GM04503 (cell line): ENCODE data around the gene KCTD8.

ENCODE experiments used
- DNase-seq: peaks from one replicate; pipeline ENCODE4 v3.0.0-alpha.2; 2012; ENCODE audit warnings: low read depth

The KCTD8 gene

DNA sequence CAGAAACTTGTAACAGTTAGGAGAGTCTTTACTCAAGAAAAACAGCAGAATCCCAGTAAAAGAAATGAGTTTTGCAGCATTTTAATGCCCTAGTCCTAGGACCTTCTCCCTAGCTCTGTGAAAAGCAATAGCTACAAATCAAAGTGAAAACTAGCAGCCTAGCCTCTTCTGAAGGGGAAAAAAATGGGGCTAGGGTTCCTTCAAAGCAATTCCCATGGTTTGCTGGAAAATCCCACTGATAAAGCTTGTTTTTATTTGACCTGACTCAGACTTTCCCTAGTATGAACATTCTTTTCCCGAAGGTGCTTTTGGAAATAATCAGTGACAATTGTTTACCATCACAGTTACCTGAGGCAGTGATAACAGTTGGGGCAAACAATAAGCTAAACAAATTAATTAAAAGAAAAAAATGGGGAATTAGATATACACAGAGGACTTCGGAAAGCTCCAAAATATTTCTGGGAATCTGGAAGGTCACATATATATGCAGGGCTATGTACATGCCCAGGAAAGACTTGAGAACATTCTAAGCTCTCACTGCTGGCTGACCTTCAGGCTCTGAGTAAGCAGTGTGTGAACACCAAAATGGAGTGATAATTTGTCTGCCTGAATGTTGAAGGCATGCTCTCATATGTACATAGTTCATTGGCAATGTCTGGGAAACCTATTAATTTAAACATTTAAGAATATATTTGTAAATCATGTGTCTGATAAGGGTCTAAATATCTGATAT is 285.9 kb downstream of the KCTD8 start:
- no peak for DNase-seq

DNA sequence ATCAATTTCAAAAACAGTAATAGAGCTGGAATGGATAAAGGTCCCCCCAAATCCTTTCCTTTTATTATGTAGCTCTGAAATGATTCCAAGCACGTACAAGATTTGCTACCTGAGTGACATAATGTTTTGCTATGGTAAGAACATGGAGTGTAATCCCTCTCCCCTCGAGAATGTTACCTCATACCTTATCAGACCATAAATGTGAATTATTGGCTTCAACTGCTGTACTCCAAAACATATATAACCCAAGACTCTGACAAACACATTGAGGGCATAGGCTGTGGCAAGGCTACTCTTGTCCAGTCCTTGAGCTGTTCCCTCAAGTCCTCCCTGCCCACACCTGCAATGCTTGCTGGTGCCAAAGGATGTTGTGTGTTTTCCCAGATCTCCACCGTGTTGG is 286.9 kb downstream of the KCTD8 start:
- no peak for DNase-seq

DNA sequence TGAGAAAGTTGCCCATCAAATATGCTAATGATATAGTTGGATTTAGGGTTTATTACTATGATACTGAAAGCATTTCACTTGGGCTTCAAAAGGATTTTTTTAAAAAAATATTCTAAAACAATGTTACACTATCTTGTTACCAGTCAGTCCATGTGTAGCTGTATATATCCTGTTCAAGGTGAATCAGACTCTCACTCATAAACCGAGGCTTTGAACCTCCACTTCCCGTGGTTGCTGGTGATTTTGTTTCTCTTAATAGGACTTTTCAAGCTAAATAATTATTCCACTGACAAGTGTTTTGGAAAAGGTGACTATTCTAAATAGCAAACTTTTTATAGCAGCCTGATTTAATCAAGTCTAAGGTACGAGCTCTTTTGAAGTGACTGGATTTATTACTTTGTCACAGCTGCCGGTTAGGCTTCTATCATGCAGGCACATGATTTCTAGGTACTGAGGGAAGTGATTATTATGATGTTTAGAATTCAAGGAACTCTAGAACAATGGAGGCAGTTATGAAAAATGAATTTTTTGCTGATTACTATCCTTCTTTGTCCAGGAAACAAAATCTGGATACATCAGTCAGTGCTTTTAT is 287.7 kb downstream of the KCTD8 start:
- DNase-seq = no peak

DNA sequence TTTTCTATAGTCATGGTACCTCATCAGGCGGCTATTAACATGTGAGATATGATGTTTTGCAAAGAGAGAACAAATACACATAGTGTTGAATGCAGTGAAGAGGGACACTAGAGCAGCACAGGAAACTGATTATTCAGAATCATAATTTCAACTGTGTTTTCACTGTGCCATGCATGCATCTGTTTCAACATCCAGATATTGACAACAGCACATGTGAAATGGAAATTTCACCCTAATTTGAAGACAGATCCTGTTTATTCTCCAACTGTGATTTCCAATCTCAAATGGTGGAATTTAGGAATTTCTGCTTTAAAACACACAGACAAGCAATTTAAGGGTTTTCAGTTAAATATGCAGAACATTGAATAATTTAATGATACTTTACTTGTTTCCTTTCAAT is 288.6 kb downstream of the KCTD8 start:
- DNase-seq = no peak

DNA sequence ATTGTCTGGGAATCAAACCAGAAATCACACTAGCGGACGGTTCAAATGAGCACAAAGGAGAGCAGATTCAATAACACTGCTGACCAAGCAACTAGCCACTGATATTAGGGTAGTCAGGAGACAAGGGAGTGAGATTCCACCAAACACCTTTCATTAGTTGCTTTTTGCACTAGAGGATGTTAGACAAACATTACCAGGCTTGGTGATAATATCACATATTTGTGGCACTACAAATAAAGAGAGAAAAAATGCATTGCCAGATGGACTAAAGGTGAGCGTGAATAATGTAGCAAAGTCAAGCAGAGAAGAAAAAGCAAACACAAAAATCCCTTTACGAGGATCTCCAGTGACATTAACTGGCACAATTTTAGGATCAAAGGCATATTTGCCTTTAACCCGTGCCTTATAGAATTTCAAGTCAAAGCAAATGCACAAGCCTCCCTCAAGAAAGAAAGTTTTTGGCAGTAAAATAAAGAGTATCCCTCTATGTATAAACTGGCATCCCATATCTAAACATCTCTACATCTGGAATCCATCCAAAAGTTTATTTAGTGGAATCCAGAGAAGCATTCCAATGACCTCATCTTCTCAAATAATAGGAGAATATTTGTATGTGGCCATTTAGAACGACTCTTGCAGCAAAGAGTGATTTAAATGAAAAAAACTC is 290.9 kb downstream of the KCTD8 start:
- DNase-seq = no peak

DNA sequence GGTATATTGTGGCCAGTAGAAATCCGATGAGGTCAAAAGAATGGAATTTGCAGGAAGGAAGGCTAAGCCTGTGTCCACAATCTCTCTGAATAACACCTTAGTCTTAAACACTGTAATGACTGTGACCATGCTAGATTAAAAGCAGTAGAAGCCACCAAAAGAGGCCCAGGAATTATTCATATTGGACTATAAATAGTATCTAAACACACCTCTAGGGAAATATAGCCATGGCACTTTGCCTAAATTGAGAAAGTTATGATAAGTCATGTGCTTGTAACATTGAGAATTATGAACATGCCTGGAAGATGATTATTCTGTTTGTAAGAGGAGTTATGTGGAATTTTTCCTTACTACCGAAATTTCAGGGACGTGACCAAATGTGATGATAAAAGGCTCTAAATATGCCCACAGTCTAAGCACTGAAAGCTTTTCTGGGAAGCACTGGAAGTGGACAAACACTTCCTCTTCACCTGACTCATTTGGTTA is 298.5 kb downstream of the KCTD8 start:
- no peak for DNase-seq

DNA sequence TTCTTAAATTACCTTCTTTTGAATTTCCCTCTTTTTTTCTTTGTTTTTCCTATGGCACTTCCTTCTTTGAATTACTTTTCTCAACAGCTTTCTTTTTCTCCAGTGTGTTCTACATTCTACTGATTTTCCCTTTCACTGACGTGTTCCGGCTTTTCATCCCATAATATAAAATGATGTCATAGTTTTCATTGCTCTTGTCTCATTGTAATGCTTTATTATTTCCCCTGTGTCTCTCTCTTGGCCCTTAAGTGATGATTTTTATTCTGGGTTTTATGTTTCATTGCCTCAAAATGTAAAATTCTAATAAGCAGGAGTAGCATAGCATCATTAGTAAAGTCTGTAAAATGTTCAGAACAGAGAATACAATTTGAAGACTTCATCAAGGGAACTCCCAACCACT is 299.3 kb downstream of the KCTD8 start:
- no peak for DNase-seq

DNA sequence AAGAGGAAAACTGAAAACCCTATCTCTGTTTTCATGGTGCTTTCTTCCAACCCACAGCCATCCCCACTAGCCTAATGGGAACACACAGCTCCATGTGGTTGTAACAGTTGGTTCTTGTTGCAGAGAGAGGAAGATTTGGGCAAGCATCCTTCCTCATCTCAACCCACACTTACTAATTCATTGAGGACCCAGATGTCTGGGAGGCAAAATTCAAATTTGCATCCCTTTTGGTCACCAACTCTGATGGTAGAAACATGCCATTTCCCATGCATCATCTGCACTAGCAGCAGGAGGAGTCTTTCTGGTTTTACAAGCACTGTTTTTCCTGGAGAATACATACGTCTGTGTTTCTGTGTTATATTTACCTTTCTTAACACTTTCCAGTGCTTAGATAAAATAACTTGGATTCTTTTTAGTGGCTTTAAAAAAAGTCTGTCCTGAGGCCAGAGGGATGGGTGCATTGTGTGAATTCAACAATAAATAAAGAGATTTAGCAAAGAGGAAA is 301.0 kb downstream of the KCTD8 start:
- no peak for DNase-seq

DNA sequence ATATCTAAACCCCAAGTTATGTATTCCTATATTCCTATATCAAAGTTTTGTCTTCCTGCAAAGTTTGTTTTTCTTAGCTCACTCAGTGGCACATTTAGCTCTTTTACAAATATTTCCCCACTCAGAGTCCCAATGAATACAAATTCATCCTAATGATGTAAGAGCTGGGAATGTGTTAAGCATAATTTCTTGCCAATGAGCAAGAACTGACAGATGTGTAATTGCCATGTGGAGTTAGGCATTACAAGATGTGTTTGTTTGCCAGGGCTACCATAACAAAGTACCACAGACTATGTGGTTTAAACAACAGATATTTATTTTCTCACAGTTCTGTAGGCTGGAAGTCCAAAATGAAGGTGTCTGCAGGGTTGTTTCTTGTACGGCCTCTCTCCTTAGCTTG is 302.1 kb downstream of the KCTD8 start:
- DNase-seq = no peak

DNA sequence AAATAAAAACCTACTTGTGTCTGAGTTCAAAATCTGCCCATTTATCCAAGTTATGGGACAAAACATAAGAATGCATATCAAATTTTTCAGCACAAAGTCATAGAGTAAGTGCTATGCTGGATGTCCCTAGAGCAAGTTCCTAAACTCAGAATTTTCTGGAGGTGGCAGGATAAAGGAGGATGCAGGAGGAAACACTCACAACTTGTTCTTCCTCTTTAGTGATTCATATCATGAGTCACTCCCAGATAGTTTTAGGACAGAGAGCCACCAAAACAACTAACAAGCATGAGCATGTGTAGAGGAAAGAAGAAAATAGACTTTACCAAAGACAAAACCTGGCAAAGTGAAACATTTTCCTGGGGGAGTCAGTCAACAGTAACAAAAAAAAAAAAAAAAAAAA is 302.7 kb downstream of the KCTD8 start:
- no peak for DNase-seq

DNA sequence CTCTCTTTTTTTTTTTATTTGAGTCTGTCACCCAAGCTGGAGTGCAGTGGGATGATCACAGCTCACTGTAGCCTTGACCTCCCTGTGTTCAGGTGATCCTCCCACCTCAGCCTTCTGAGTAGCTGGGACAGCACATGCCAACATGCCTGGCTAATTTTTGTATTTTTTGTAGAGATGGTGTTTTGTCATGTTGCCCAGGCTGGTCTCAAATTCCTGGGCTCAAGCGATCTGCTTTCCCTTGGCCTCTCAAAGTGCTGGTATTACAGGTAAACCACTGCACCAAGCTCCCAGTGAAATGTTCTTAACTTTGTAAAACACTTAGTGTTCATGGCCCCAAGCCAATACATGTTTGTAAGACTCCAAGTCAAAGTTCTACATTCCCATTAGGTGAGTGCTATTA is 316.1 kb downstream of the KCTD8 start:
- DNase-seq = no peak
